Measurements from ENCODE around the gene SERP1. TPM values are rescaled to one million over a fixed set of nuclear protein-coding genes. Genes with fewer than 3 reads are reported as not detected.

SERP1 gene
- total RNA-seq, 4 donors from 2014 or later, result 117 to 177 (median 144) TPM

- Histone ChIP-seq H3K9me3 (no peaks in the 10 kb centered on the region), H3K27me3 (no peaks in the 10 kb centered on the region), H3K4me1 (no peaks in the 10 kb centered on the region), H3K4me3 (no peak overlapping the region), H3K36me3 (no peaks in the 10 kb centered on the region), H3K27ac (replicated peaks in 1 of 4) (no peak overlapping the region)
- intact Hi-C loops (cut with DNase I), result loop anchor here (2.0 to 10.0 kb wide), 2 partner anchors 84 to 520 kb away; partner anchors contain the start of gene PFN2
- TF ChIP-seq, protein P1, sequence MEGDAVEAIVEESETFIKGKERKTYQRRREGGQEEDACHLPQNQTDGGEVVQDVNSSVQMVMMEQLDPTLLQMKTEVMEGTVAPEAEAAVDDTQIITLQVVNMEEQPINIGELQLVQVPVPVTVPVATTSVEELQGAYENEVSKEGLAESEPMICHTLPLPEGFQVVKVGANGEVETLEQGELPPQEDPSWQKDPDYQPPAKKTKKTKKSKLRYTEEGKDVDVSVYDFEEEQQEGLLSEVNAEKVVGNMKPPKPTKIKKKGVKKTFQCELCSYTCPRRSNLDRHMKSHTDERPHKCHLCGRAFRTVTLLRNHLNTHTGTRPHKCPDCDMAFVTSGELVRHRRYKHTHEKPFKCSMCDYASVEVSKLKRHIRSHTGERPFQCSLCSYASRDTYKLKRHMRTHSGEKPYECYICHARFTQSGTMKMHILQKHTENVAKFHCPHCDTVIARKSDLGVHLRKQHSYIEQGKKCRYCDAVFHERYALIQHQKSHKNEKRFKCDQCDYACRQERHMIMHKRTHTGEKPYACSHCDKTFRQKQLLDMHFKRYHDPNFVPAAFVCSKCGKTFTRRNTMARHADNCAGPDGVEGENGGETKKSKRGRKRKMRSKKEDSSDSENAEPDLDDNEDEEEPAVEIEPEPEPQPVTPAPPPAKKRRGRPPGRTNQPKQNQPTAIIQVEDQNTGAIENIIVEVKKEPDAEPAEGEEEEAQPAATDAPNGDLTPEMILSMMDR (IDR thresholded peaks at IDR 0.05), result no peak
- no peak for TF ChIP-seq EP300 (IDR thresholded peaks at IDR 0.05)
- no peak for TF ChIP-seq POLR2A (IDR thresholded peaks at IDR 0.05; ENCODE audit: low read depth)
- TF ChIP-seq POLR2AphosphoS5 (IDR thresholded peaks at IDR 0.05), result no peak
- DNase-seq (ENCODE audit: extremely low spot score), result no peak
- WGBS, result 89% methylated on average over 5 of the region's 5 CpGs
These were observed 51.8 kb downstream of the SERP1 start for GRCh38 chr3:150494411-150494977.

Other genes starting within 250 kb of the SERP1 start
- gene TSC22D2, start 138.2 kb downstream of the SERP1 start, total RNA-seq, result 10 to 100 TPM; 19.1 to 27.1 (median 21.2) TPM
- 100 to 1,000 TPM; 113 to 176 (median 154) TPM for gene EIF2A, start 291 bp upstream of the SERP1 start, total RNA-seq
- 100 to 1,000 TPM in 1 of 4 donors, 10 to 100 TPM in 3; 34.5 to 124 (median 67.5) TPM for gene SELENOT, start 56.8 kb upstream of the SERP1 start, total RNA-seq
- gene ERICH6, start 157.4 kb upstream of the SERP1 start, total RNA-seq, result not detected
- 10 to 100 TPM; 27.8 to 55.8 (median 43.3) TPM for gene SIAH2, start 216.7 kb upstream of the SERP1 start, total RNA-seq

All from esophagus muscularis mucosa (tissue), 4 donors.